ENCODE data around the gene CYP26A1.

Gene CYP26A1

GRCh38 chr10:93064874-93065660 lies 8.6 kb upstream of the CYP26A1 start:
- no peak for DNase-seq (ENCODE audit: low read depth in 2 of 2)

DNA sequence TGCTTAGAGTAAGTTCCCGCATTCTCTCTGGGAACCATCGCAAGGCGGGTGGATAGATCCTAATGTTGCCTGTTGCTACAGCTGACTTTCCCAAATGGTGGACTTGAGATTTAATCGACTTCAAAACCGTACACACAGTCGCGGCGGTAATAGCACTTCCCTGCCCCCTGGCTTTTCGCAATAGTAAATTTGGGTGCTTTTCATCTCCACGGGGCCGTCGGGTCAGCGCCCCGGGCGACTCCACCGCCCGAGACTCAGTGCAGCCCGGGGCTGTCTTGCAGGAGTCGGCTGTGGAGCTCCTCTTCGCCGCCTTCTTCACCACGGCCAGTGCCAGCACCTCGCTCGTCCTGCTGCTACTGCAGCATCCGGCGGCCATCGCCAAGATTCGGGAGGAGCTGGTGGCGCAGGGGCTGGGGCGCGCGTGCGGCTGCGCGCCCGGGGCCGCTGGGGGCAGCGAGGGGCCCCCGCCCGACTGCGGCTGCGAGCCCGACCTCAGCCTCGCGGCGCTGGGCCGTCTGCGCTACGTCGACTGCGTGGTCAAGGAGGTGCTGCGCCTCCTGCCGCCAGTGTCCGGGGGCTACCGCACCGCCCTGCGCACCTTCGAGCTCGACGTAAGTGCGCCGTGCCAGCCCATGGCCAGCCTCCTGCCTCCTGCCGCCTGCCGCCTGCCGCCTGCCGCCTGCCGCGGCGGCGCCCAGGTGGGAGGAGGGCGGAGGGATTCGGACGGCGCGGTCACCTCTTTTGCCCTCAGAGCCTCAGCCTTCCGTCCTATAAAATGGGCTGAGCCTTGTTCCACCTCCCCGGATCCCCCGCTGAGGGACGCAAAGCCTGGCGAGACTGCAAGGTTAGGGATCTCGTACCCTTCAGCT lies 7.8 kb upstream of the CYP26A1 start:
- no peak for DNase-seq (ENCODE audit: low read depth in 2 of 2)

- no peak for DNase-seq (ENCODE audit: low read depth in 2 of 2)
Measured at GRCh38 chr10:93066544-93066913, 7.2 kb upstream of the CYP26A1 start.

DNA sequence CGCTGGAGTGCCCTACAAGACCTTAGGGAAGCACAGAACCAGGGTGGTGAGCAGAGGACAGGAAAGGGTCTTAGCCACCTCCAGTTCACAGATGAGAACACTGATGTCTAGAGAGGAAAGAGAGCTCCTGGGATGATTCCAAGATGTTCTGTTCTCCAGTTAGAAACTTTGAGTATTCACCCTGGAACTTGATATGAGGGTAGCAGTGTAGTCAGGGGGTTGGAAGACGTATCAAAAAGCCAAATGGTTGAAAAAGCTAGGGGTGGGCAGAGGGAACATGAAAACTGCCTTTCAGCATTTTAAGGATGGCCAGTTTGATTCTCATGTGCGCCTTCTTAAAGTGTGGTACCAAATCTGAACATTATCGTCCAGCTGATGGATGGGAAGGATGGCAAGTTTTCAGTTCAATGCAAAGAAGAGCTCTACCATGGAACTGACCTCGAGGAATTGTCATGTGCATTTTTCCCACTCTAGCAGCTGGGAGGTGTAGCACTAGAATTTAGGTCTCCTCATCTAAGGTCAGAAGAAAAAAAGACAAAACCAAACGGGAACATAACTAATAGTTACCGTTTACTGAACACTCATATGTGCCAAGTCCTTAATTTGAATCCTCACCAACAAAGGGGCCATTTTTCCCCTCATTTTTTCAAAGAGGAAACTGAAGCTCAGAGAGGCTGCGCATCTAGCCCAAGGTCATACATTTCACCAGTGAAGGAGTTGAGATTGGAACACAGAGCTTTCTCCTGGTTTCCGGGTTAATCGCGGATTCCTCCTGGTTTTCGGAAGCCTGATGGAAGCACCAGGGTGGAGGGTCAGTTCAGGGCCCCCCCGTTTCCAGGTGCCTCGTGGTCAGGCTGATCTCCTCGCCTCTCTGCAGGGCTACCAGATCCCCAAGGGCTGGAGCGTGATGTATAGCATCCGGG lies 6.0 kb upstream of the CYP26A1 start:
- no peak for DNase-seq (ENCODE audit: low read depth in 2 of 2)

- DNase-seq (ENCODE audit: low read depth in 2 of 2), result no peak
Measured at GRCh38 chr10:93068411-93069244, 5.1 kb upstream of the CYP26A1 start.

DNA sequence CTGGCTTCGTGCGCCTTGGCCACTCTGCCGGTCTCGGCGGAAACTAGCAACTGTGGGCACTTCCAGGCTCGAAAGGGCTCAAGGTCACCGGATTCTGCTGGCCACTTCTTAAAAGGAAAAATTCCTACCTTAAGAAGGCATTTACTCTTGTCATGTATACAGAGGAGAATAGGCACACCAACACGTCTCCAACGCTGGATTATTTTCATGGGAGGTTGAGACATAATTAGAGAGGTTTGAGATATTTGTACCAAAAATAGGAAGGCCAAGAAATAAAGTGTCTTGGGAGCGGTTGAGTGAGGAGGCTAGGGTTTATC lies 4.5 kb upstream of the CYP26A1 start:
- no peak for DNase-seq (ENCODE audit: low read depth in 2 of 2)

DNA sequence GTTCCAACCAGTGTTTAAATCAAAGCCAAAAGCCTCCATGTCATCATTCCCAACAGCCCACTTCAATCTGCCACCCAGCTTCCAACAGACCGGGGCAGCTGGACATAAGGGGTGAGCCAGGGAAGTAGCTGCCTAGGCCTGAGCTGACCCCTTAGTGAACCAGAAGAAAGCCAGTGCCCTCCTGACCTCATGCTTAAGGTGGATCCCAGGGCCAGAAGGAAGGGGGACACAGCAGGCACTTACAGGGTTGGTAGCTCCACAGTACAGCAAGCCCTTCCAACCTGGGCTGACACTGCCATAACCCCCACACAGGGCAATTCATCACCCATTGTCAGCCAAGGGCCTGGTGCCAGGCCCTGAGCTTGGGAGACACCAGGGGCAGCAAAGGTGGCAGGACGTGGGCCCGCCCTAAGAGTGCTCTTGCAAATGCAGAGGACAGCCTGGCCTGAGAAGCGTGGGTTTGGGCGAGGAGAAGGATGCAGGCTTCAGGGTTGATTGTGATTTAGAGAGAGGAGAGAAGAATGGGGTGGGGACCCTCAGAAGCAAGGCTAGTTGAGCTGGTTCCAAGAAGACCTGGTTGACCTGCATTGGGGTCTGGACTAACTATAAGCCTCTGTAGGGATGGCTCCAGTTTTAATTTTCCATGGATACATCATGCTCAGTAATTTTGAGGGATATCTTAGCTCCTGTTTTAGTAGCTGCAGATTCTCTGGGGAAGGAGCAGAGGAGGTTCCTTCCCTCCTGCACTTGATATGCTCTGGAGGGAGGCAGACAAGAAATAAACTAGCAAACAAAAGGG lies 3.1 kb upstream of the CYP26A1 start:
- DNase-seq (ENCODE audit: low read depth in 2 of 2), result no peak

- DNase-seq (ENCODE audit: low read depth in 2 of 2), result no peak
Measured at GRCh38 chr10:93071177-93071472, 2.6 kb upstream of the CYP26A1 start.

DNA sequence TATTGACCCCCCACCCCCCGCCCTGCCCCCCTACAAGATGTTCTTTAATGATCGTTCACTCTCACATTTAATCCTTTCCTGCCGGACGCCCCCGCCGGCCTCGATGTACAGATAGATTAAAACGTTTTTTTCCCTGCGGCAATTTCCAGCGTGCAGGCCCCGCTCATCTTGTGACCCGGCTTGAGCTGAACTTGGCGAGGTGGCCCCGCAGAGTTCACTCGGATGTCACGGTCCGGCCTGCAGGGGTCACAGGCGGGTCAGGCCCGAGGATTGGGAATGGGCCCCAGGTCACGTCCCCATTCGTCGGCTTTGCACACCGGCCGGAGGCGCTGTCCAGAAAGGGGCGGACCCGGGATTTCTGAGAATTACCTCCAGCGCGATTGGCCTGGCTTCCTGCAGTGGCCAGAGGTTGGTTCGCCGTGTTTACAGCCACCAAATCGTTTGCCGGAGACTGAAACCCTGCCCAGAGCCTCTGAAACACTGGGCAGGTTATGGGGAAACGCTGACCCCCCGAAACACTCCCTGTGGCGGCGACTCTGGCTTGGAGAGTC lies 1.9 kb upstream of the CYP26A1 start:
- DNase-seq (ENCODE audit: low read depth in 2 of 2), result no peak

DNA sequence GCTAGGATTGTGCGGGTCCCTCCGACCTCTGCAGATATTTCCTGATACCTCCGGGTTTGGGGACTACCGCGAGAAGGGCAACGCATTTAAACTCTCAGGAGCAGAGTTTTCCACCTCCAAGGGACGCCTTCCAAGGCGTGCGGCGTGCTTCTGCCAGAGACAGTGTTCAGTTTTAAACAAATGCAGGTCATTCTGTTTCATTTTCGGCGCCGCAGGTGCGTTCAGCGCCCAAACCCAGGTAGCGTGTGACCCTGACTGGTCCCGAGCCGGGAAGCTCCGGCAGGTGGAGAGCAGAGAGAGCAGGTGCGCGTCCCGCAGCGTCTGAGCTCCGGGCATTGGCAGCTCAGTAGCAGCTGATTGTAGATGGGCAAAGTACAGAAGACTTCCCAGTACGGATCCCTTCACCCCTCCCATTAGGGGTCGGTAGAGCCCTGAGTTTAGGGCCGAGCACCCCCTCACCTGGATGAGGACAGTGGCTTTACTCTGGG lies 1.4 kb upstream of the CYP26A1 start:
- no peak for DNase-seq (ENCODE audit: low read depth in 2 of 2)

DNA sequence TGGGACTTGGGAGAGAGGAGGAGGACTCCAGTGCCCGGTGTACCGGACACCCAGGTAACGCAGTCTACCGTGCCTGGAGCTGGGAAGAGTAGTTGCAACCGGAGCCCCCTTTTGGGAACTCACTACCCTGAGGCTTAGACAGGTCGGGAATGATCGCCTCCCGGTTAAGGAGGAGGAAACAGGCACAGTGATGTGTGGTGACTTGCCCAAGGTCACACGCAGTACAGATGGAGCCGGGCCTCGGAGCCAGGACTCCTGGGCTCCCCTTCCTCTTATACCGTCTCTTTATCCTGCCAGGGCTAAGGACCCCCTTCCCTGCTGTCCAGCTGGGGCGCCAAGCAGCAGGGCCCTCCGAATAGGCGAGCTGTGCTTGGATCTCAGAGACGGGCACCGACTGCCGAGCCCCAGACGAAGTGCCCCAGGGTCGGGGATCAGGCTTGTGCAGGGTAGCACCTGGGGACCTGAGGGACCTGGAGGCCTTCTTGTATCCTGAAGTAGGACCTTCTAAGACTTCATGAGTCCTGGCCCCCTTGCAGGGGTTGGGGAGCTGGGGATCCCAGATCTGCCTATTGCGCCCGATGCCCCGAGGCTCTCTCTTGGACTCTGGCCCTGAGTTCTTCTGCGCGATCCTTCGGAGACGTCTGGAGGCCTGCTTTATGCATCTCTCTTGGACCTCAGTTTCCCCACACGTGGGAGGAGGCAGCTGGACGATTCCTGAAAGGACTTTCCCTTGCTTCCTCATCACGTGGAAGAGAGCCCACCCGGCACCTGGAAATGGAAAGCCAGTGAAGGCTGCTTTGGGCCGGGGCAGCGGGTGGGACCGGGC lies 767 bp upstream of the CYP26A1 start:
- no peak for DNase-seq (ENCODE audit: low read depth in 2 of 2)

DNA sequence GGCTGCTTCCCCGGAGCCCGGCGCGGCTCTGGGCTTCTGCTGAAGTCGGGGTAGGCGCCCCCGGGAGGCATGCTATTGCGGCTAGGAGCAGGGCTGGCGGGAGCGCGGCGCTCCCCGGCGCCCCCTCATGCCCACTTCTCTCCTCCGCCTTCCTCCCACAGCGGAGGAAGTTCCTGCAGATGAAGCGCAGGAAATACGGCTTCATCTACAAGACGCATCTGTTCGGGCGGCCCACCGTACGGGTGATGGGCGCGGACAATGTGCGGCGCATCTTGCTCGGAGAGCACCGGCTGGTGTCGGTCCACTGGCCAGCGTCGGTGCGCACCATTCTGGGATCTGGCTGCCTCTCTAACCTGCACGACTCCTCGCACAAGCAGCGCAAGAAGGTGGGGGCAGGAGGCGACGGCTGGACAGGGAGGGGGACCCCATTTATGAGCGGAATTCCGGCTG lies 479 bp downstream of the CYP26A1 start:
- DNase-seq (ENCODE audit: low read depth in 2 of 2), result no peak

DNA sequence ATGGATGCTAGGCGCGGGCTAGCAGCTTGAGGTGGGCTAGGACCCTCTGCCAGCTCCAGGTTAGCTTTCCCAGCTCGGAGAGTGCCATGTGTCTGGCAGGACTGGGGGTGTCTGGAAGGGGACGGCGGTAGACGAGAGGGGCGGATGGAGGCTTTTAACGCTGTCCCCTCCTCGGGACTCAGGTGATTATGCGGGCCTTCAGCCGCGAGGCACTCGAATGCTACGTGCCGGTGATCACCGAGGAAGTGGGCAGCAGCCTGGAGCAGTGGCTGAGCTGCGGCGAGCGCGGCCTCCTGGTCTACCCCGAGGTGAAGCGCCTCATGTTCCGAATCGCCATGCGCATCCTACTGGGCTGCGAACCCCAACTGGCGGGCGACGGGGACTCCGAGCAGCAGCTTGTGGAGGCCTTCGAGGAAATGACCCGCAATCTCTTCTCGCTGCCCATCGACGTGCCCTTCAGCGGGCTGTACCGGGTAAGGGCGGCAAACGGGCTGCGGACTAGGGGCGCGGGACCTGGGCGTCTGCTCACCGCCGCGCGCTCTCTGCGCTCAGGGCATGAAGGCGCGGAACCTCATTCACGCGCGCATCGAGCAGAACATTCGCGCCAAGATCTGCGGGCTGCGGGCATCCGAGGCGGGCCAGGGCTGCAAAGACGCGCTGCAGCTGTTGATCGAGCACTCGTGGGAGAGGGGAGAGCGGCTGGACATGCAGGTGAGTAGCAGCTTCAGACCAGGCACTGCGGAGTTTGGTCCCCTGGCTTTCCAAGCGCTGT lies 1.1 kb downstream of the CYP26A1 start:
- no peak for DNase-seq (ENCODE audit: low read depth in 2 of 2)

DNA sequence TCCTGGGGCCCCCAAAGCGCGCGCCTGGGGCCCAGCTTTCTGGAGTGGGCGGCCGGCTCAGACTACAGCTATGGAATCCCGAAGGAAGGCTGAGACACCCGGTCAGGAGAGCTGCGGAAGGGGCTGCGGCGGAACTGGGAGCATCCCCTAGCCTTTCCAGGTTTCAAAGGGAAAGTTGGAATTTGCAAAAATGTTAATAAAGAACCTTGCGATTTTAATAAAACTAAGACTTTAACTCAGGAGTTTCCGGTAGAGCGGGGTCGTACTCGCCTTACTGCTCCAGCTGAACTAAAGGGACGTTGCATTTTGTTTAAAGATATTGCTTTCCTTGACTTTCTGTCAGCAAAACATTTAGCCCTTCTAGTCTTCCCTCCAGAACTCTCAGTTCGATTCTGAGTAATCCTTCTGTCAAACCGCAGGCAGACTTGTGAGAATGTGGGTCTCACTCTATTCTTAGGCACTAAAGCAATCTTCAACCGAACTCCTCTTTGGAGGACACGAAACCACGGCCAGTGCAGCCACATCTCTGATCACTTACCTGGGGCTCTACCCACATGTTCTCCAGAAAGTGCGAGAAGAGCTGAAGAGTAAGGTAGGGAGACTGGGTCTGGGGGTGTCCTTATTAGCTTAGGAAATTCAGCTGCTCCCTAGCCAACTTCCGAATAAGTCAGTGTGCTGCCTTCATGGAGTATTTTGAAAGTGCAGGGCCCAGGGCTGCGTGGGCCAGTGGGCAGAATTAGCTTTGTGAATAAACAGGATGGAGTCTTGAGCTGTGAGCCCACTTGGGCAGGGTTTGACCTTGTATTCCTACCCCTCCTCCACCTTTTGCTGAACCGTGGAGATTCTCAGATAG lies 1.9 kb downstream of the CYP26A1 start:
- DNase-seq (ENCODE audit: low read depth in 2 of 2), result no peak

DNA sequence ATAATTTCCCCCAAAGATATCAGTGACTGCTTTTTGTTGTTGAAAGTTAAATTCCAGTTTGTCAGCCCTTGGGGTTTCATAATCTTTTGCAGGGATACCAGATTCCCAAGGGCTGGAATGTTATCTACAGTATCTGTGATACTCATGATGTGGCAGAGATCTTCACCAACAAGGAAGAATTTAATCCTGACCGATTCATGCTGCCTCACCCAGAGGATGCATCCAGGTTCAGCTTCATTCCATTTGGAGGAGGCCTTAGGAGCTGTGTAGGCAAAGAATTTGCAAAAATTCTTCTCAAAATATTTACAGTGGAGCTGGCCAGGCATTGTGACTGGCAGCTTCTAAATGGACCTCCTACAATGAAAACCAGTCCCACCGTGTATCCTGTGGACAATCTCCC lies 3.2 kb downstream of the CYP26A1 start:
- DNase-seq (ENCODE audit: low read depth in 2 of 2), result no peak

GRCh38 chr10:93077860-93078337 lies 4.2 kb downstream of the CYP26A1 start:
- no peak for DNase-seq (ENCODE audit: low read depth in 2 of 2)

DNA sequence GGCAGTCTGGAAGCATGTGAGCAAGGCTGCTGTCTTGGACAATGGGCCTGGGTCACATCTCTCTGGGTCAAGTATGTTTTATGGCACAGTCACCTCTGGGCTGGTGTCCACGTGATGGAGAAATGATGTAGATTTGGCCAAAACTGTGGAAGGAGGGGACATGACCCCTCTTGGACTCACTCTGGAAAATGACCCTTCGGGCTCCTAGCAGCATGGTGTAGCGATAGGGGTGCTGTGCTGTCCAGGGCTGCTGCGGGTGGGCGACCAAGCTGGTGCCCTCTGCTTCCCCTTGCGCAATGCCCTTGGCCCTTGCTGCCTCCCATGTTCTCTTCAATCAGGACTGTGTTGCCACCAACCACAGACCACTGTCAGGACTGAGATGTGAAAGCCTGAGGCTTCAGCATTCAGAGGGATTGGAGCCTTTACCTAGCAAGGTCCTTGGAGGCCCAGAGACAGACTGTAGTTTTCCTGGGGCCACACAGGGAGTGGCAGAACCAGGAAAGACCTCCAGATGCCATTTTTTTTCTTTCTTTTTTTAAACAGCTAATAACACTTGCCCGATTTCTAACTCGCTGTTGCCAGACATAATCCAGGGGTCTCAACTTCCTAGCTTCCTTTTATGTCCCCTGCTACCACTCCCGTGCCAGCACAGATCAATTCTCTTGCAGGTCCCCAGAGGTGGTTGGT lies 6.1 kb downstream of the CYP26A1 start:
- DNase-seq (ENCODE audit: low read depth in 2 of 2), result no peak
